Spleen (tissue), 11 donors: ENCODE measurements around the gene DCUN1D4. TPM values are rescaled to one million over a fixed set of nuclear protein-coding genes. Genes with fewer than 3 reads are reported as not detected.

Source experiments
- DNase-seq: peaks from one replicate; pipeline ENCODE4 v3.0.0-alpha.2; 2020
- H3K27ac ChIP-seq, 8 donors: fragments of 200-600 bp; sonication (generic) in 7 of 8; 1 replicate in 4 of 8; 2 replicates in 4 of 8; pipeline versions ENCODE4 v1.5.0 to v1.8.0; 2016 to 2021; ENCODE audit warnings: inconsistent platforms in 4 of 8, mild to moderate bottlenecking in 4 of 8, moderate library complexity in 1 of 8
- H3K27me3 ChIP-seq, 7 donors: fragments of 200-600 bp; sonication (generic) in 6 of 7; replicated peaks in 1 of 7; 1 replicate in 4 of 7; 2 replicates in 3 of 7; pipeline versions ENCODE4 v1.5.0 to v1.8.0; 2016 to 2021; ENCODE audit warnings: inconsistent platforms in 3 of 7, mild to moderate bottlenecking in 1 of 7
- H3K36me3 ChIP-seq, 6 donors: fragments of 200-600 bp; sonication (generic) in 5 of 6; 1 replicate in 4 of 6; 2 replicates in 2 of 6; pipeline versions ENCODE4 v1.5.0 to v1.8.0; 2016 to 2021; ENCODE audit warnings: inconsistent platforms in 2 of 6
- H3K4me1 ChIP-seq, 6 donors: fragments of 200-600 bp; sonication (generic) in 5 of 6; 1 replicate in 3 of 6; 2 replicates in 3 of 6; pipeline versions ENCODE4 v1.5.0 to v1.8.0; 2016 to 2021; ENCODE audit warnings: inconsistent platforms in 3 of 6
- H3K4me3 ChIP-seq, 8 donors: fragments of 200-600 bp; sonication (generic) in 7 of 8; 1 replicate in 4 of 8; 2 replicates in 4 of 8; pipeline versions ENCODE4 v1.5.0 to v1.8.0; 2016 to 2021; ENCODE audit warnings: inconsistent platforms in 4 of 8, mild to moderate bottlenecking in 4 of 8, moderate library complexity in 2 of 8
- H3K9me3 ChIP-seq, 8 donors: fragments of 200-600 bp; sonication (generic) in 7 of 8; 1 replicate in 4 of 8; 2 replicates in 4 of 8; pipeline versions ENCODE4 v1.5.0 to v1.8.0; 2016 to 2021; ENCODE audit warnings: inconsistent platforms in 4 of 8
- POLR2A ChIP-seq, 3 donors: fragments of 450-650 bp; IDR thresholded peaks; one replicate each; pipeline ENCODE4 v1.5.1; 2017; ENCODE audit warnings: antibody characterized with exemption in 3 of 3, mild to moderate bottlenecking in 1 of 3
- POLR2AphosphoS5 ChIP-seq, 3 donors: sonication (generic); formaldehyde crosslinking; IDR thresholded peaks; one replicate each; pipeline ENCODE4 v1.5.1; 2017; ENCODE audit warnings: antibody characterized with exemption in 3 of 3
- WGBS, 5 donors: extraction: QIAGEN DNeasy Blood & Tissue Kit in 3 of 5; methylation state at CpG; one replicate each; pipeline versions ENCODE4 v1.1.5 to v1.1.7; 2013 to 2018; 5-methylcytosine and 5-hydroxymethylcytosine counted together
- intact Hi-C: fragments of 100-400 bp; cut with DNase I; formaldehyde crosslinking; loops from one replicate; pipeline ENCODE4 v1.15.0; 2023; ENCODE audit warnings: low total_unique reads
- polyA plus RNA-seq, 3 donors: library from polyadenylated mRNA; stranded (reverse); fragments of 200-250 nt; gene quantifications; one replicate each; pipeline ENCODE4 v1.2.1, GENCODE V29; 2013
- total RNA-seq, 7 donors: library from RNA; depleted of rRNA in 3 of 7; stranded (reverse); fragments of >200 nt in 3 of 7; fragmentation: NEBNext Ultra II Directional in 4 of 7; extraction: Animal tissue kit (Norgen Biotek cat#: 25700) in 4 of 7; gene quantifications; one replicate each; pipeline versions ENCODE4 v1.1.0 to v1.2.1, GENCODE V29; 2016 to 2021
- TF ChIP-seq, protein P1 (sequence below), 11 experiments: fragments of 200-600 bp in 7 of 11; fragments of 450-650 bp in 4 of 11; sonication (generic) in 4 of 11; IDR thresholded peaks in 8 of 11; conservative IDR thresholded peaks in 3 of 11; 1 replicate in 7 of 11; 2 replicates in 4 of 11; pipeline versions ENCODE4 v1.4.0 to v1.8.0; 2016 to 2021; ENCODE audit warnings: antibody characterized with exemption in 11 of 11, inconsistent platforms in 4 of 11, mild to moderate bottlenecking in 1 of 11
- donor health status: healthy with polysubstance abuse.
- donor health status: DM: no; HTN: no; CAD: no; lungs with moderate emphysema.
- donor health status: DM: no; HTN: no; CAD: no.
- donor health status: Bipolar disorder and iron deficiency.
- donor health status: healthy.
- donor health status: DM: no; HTN: no; CAD: no.
- donor health status: DM: yes; HTN: yes; CAD: no.

The DCUN1D4 gene
- total and polyA plus RNA-seq, 10 donors, result 10.8 to 59.8 (median 43.7) TPM

DNA sequence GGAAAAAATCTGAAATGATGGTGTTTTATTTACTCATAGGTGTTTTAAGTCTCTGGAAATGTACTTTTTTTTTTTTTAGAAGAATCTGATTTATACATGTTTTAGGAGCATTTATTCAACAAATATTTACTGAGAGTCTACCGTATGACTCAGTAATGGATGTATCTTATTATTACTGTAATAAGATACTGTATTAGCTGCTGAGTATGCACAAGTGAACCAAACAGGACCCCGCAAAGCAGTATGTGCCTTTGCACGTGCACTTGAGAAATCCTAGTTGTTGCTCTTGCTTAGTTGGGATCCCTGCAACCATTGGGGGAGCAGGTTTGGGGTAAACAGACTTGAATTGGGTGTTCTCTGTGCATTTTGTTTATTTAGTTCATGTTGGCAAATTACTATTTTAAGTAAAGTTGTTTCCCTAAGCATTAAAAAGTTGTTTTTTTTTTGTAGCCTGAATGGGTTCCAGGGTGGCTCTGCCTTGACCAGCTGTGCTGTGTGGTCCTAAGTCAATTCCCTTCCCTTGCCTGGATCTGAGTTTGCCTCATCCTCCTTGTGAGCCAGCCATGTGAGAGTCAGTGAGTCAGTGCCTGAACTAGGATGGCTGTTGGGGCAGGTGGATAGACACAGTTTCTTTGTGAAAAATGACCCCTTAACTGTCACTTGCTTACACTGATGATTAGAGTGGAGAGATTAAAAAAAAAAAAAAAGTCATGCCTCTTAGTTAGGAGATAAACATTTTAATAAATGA is 27.7 kb downstream of the DCUN1D4 start:
- Histone ChIP-seq H3K27ac (no peak overlapping the region), H3K9me3 (no peaks in the 10 kb centered on the region), H3K4me3 (no peak overlapping the region), H3K4me1 (no peaks in the 10 kb centered on the region), H3K36me3 (peaks cover 0 to 87% (median 54%) of the 10 kb centered on the region in 6 donors), H3K27me3 (no peaks in the 10 kb centered on the region)
- 94 to 97% (median 96%) methylated on average over 3 of the region's 3 CpGs for WGBS, 5 donors
- no peak for TF ChIP-seq POLR2A (IDR thresholded peaks at IDR 0.05)
- TF ChIP-seq, protein P1, sequence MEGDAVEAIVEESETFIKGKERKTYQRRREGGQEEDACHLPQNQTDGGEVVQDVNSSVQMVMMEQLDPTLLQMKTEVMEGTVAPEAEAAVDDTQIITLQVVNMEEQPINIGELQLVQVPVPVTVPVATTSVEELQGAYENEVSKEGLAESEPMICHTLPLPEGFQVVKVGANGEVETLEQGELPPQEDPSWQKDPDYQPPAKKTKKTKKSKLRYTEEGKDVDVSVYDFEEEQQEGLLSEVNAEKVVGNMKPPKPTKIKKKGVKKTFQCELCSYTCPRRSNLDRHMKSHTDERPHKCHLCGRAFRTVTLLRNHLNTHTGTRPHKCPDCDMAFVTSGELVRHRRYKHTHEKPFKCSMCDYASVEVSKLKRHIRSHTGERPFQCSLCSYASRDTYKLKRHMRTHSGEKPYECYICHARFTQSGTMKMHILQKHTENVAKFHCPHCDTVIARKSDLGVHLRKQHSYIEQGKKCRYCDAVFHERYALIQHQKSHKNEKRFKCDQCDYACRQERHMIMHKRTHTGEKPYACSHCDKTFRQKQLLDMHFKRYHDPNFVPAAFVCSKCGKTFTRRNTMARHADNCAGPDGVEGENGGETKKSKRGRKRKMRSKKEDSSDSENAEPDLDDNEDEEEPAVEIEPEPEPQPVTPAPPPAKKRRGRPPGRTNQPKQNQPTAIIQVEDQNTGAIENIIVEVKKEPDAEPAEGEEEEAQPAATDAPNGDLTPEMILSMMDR (IDR thresholded peaks at IDR 0.05 in 8 of 11, conservative IDR thresholded peaks at IDR 0.05 in 3 of 11), result no peak
- TF ChIP-seq POLR2AphosphoS5 (IDR thresholded peaks at IDR 0.05), result no peak
- no peak for DNase-seq
- intact Hi-C loops, result no loop called here

DNA sequence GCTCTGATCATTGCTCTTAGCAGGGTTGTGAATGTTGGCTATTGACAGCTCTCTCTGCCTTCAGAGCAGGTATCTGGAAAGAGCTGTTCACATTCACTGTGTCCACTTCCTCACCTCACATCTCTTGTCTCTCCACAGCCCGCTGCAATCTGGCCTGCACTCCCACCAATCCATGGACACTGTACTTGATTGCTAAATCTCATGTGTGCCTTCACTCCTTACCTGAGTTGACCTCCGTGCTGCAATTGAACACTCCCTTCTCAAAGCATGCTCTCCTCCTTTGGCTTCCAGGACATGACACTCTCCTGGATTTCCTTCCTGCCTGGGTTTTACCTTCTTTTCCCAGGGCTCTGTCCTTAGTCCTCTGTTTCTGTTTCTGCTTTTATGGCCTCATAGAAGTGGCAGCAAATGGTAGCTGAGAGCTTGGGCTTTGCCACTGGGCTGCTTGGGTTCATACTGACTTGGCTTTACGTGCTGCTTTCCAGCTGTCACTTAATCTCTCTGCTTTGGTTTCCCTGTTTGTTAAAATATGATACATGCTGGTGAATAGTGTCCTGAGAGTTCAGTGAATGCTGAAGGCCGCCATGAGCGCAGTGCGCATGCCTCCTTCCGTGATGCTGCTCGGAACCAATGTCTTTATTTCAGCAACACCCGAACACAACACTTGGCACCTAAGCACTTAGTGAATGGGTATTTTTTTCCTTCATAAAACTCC is 29.5 kb downstream of the DCUN1D4 start:
- intact Hi-C loops, result no loop called here
- Histone ChIP-seq H3K27me3 (no peaks in the 10 kb centered on the region), H3K9me3 (peaks cover 0 to 4% (median 0%) of the 10 kb centered on the region in 8 donors), H3K36me3 (peaks cover 0 to 87% (median 46%) of the 10 kb centered on the region in 6 donors), H3K4me3 (no peak overlapping the region), H3K27ac (no peak overlapping the region), H3K4me1 (no peaks in the 10 kb centered on the region)
- DNase-seq, result no peak
- WGBS, 5 donors, result 90 to 94% (median 93%) methylated on average over 9 of the region's 9 CpGs
- no peak for TF ChIP-seq POLR2A (IDR thresholded peaks at IDR 0.05)
- TF ChIP-seq, protein P1 (IDR thresholded peaks at IDR 0.05 in 8 of 11, conservative IDR thresholded peaks at IDR 0.05 in 3 of 11), result no peak
- TF ChIP-seq POLR2AphosphoS5 (IDR thresholded peaks at IDR 0.05), result no peak

DNA sequence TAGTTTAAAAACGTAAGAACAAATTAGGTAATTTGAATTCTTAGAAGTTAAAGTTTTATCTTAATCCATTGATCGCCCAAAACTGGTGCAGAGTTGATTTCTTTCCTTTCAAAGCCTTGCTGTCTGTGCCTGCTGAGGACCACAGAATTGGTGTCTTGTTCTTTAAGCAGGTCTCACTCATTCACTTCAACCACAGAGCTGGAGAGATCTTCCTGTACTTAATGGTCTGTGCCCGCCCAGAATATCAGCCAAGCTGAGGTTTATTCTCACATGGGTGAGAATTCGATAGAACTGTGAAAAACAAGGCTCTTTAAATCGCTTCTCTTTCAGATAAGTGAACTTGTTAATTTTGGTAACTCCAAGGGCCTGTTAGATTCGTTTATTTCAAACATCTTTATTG is 31.6 kb downstream of the DCUN1D4 start:
- no peak for TF ChIP-seq POLR2AphosphoS5 (IDR thresholded peaks at IDR 0.05)
- TF ChIP-seq, protein P1 (IDR thresholded peaks at IDR 0.05 in 8 of 11, conservative IDR thresholded peaks at IDR 0.05 in 3 of 11), result no peak
- no peak for TF ChIP-seq POLR2A (IDR thresholded peaks at IDR 0.05)
- peaks cover 0 to 4% (median 0%) of the 10 kb centered on the region in 8 donors for H3K9me3 ChIP-seq
- no peaks in the 10 kb centered on the region for H3K27me3 ChIP-seq
- no peak overlapping the region for H3K27ac ChIP-seq
- no peak for DNase-seq
- intact Hi-C loops, result no loop called here
- WGBS, 5 donors, result 90 to 93% (median 91%) methylated on average over 6 of the region's 6 CpGs
- no peak overlapping the region for H3K4me3 ChIP-seq
- no peaks in the 10 kb centered on the region for H3K4me1 ChIP-seq
- peaks cover 0 to 94% (median 41%) of the 10 kb centered on the region in 6 donors for H3K36me3 ChIP-seq

DNA sequence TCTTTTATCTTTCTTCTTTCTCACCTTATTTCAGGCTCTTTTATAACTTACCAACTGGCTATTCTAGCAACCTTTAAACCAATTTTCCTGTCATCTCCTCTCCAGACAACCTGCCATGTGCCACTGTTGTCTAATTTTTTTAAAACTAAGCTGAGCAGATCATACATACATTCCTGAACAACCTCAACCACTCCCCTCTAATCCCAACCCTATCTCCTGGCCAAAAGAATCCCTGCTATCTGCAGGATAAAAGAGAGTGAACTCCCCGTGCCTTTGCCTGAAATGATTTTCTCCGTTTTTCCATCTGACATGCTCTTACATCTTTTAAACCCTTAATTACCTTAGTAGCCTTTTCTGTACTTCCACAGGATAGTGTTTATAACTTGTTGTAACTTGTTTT is 35.5 kb downstream of the DCUN1D4 start:
- intact Hi-C loops, result no loop called here
- H3K27ac ChIP-seq, result no peak overlapping the region
- no peak overlapping the region for H3K4me3 ChIP-seq
- no peak for DNase-seq
- H3K4me1 ChIP-seq, result no peaks in the 10 kb centered on the region
- WGBS, 5 donors, result 85 to 95% (median 95%) methylated on average over 2 of the region's 2 CpGs
- peaks cover 0 to 4% (median 0%) of the 10 kb centered on the region in 8 donors for H3K9me3 ChIP-seq
- TF ChIP-seq POLR2A (IDR thresholded peaks at IDR 0.05), result no peak
- TF ChIP-seq, protein P1 (IDR thresholded peaks at IDR 0.05 in 8 of 11, conservative IDR thresholded peaks at IDR 0.05 in 3 of 11), result no peak
- no peak for TF ChIP-seq POLR2AphosphoS5 (IDR thresholded peaks at IDR 0.05)
- H3K27me3 ChIP-seq, result no peaks in the 10 kb centered on the region
- peaks cover 0 to 100% (median 44%) of the 10 kb centered on the region in 6 donors for H3K36me3 ChIP-seq
